ENCODE data around the gene ATP2C1. TPM values are rescaled to one million over a fixed set of nuclear protein-coding genes. Genes with fewer than 3 reads are reported as not detected.

Gene ATP2C1
- total and polyA plus RNA-seq, 2 of the 13 experiments (the other 11 are each of a cell fraction or from before 2014, with no cell fraction given) = 32.4 to 37.6 TPM

DNA sequence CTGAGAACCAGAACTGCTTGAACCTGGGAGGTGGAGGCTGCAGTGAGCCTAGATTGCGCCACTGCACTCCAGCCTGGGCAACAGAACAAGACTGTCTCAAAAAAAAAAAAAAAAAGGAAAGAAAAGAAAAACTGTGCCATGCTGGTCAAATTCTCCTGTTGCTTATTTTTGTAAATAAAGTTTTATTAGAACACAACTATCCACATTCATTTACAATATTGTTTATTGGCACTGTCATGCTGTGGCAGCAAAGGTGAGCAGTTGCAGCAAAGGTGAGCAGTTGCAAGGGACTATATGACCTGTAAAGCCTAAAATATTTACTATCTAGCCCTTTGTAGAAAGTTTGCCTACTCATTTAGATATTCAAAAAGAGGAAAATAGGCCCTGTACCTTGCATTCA is 114.4 kb downstream of the ATP2C1 start:
- POLR2A ChIA-PET = no interaction called here

More for the DNA sequence above, 114.4 kb downstream of the ATP2C1 start:
- no peaks in the 10 kb centered on the region for H3K79me2 ChIP-seq (ENCODE audit: insufficient read depth, low read length)
- in situ Hi-C loops (cut with HindIII; ENCODE audit: extremely low pct_ligation_motif_present, low pct_unique_long_range_greater_than_20kb) = no loop called here
- no peak overlapping the region for H3K9ac ChIP-seq (ENCODE audit: insufficient read depth, low read depth, low read length)
- WGBS (ENCODE audit: low lambda C conversion rate) = 100% methylated on average over 1 of the region's 1 CpG
- H3K36me3 ChIP-seq (replicated peaks in 1 of 2; ENCODE audit: control insufficient read depth in 1 of 2, insufficient read depth in 2 of 2, low read length in 2 of 2) = peaks cover 0 to 3% of the 10 kb centered on the region in 2 experiments; a peak in 1 of 5 replicates
- no peak for TF ChIP-seq ATAD3A (CRISPR knock-in tag; IDR thresholded peaks at IDR 0.05)
- no peak for TF ChIP-seq SMAD3 (CRISPR knock-in tag; IDR thresholded peaks at IDR 0.05)
- no peak for TF ChIP-seq ZNF235 (CRISPR knock-in tag; IDR thresholded peaks at IDR 0.05; ENCODE audit: borderline replicate concordance)
- no peak for TF ChIP-seq NR2F6 (IDR thresholded peaks at IDR 0.05)
- no peak for TF ChIP-seq NR2F6 (CRISPR knock-in tag; IDR thresholded peaks at IDR 0.05)
- no peak for TF ChIP-seq HNRNPUL1 (IDR thresholded peaks at IDR 0.05; ENCODE audit: low read depth, low read length)
- no peak for TF ChIP-seq PRPF4 (IDR thresholded peaks at IDR 0.05; ENCODE audit: low read depth, low read length, poor library complexity, severe bottlenecking)
- TF ChIP-seq ZNF883 (CRISPR knock-in tag; IDR thresholded peaks at IDR 0.05; ENCODE audit: not compliant biosample characterization) = no peak
- no peak for TF ChIP-seq ZNF792 (CRISPR knock-in tag; IDR thresholded peaks at IDR 0.05)
- no peak for TF ChIP-seq MAZ (IDR thresholded peaks at IDR 0.05; ENCODE audit: borderline replicate concordance, low read depth, low read length)
- no peak for TF ChIP-seq MAZ (CRISPR knock-in tag; IDR thresholded peaks at IDR 0.05; ENCODE audit: low read depth)
- TF ChIP-seq ARNT2 (CRISPR knock-in tag; IDR thresholded peaks at IDR 0.05; ENCODE audit: low read depth) = no peak
- TF ChIP-seq REST (IDR thresholded peaks at IDR 0.05; ENCODE audit: borderline replicate concordance in 1 of 2, low read depth in 1 of 2, low read length in 2 of 2) = no peak
- H3K4me2 ChIP-seq (ENCODE audit: low read depth, low read length) = no peak overlapping the region
- no TSS peak for BruUV-seq (replicated peaks)
- no peak for ATAC-seq
- no peak for FAIRE-seq
- no peaks in the 10 kb centered on the region for H3K9me3 ChIP-seq (ENCODE audit: low read length)
- H3K4me3 ChIP-seq (replicated peaks in 1 of 3; ENCODE audit: insufficient read depth in 1 of 3, low read depth in 2 of 3, low read length in 3 of 3) = no peak overlapping the region
- H3K27me3 ChIP-seq (ENCODE audit: control insufficient read depth in 1 of 2, insufficient read depth in 2 of 2, low read length in 2 of 2) = no peaks in the 10 kb centered on the region
- CTCF ChIA-PET (ENCODE audit: low intra/inter-chr PET ratio, low total read pairs) = no interaction called here
- no peaks in the 10 kb centered on the region for H4K20me1 ChIP-seq (ENCODE audit: insufficient read depth, low read length)
- no peak overlapping the region for H2AFZ ChIP-seq (ENCODE audit: low read length)
- H3K4me1 ChIP-seq (ENCODE audit: insufficient read depth, low read length) = no peaks in the 10 kb centered on the region
- DNase-seq (ENCODE audit: low spot score) = no peak
- no peak overlapping the region for H3K27ac ChIP-seq (ENCODE audit: extremely low read length, insufficient read depth, low read length)
- intact Hi-C loops (cut with micrococcal nuclease; ENCODE audit: unreplicated experiment) = no loop called here

Measured in HepG2 (cell line).